Right cardiac atrium (tissue), 5 donors: ENCODE data around the gene LGALS13. TPM values are rescaled to one million over a fixed set of nuclear protein-coding genes. Genes with fewer than 3 reads are reported as not detected.

Experiments
- polyA plus RNA-seq: library from polyadenylated mRNA; stranded (reverse); fragments of 200-250 nt; gene quantifications from one replicate; pipeline ENCODE4 v1.2.3, GENCODE V29; 2013
- total RNA-seq, 4 donors: library from RNA; stranded (reverse); fragmentation: NEBNext Ultra II Directional; extraction: Animal tissue kit (Norgen Biotek cat#: 25700); gene quantifications; one replicate each; pipeline ENCODE4 v1.2.1, GENCODE V29; 2021
- donor health status: healthy with polysubstance abuse.
- donor health status: DM: no; HTN: yes; CAD: no.
- donor health status: DM: no; HTN: no; CAD: no.
- donor health status: DM: no; HTN: yes; CAD: no; lungs with severe emphysema.
- donor health status: DM: yes; HTN: yes; CAD: no.

LGALS13 gene
- total and polyA plus RNA-seq, 5 donors = not detected

Other genes starting within 250 kb of the LGALS13 start
- 10 to 100 TPM; 41.0 to 42.8 (median 41.3) TPM for gene PAF1, start 211.4 kb upstream of the LGALS13 start, total RNA-seq
- 43.5 TPM for gene PAF1, start 211.4 kb upstream of the LGALS13 start, polyA plus RNA-seq
- gene MED29, start 211.1 kb upstream of the LGALS13 start, total RNA-seq = 10 to 100 TPM; 25.1 to 31.8 (median 27.0) TPM
- gene MED29, start 211.1 kb upstream of the LGALS13 start, polyA plus RNA-seq = 38.3 TPM
- 100 to 1,000 TPM in 1 of 4 donors, 10 to 100 TPM in 3; 38.1 to 157 (median 56.4) TPM for gene ZFP36, start 195.7 kb upstream of the LGALS13 start, total RNA-seq
- gene ZFP36, start 195.7 kb upstream of the LGALS13 start, polyA plus RNA-seq = 203 TPM
- gene PLEKHG2, start 189.9 kb upstream of the LGALS13 start, total RNA-seq = 10 to 100 TPM; 13.1 to 29.5 (median 20.1) TPM
- gene PLEKHG2, start 189.9 kb upstream of the LGALS13 start, polyA plus RNA-seq = 11.3 TPM
- 1,000 to 10,000 TPM; 1,282 to 1,746 (median 1,468) TPM for gene RPS16, start 166.6 kb upstream of the LGALS13 start, total RNA-seq
- gene RPS16, start 166.6 kb upstream of the LGALS13 start, polyA plus RNA-seq = 1,560 TPM
- gene SUPT5H, start 156.9 kb upstream of the LGALS13 start, total RNA-seq = 10 to 100 TPM; 74.8 to 85.1 (median 80.1) TPM
- 68.8 TPM for gene SUPT5H, start 156.9 kb upstream of the LGALS13 start, polyA plus RNA-seq
- gene TIMM50, start 121.7 kb upstream of the LGALS13 start, total RNA-seq = 10 to 100 TPM; 54.1 to 69.9 (median 61.4) TPM
- gene TIMM50, start 121.7 kb upstream of the LGALS13 start, polyA plus RNA-seq = 73.7 TPM
- gene DLL3, start 103.6 kb upstream of the LGALS13 start, total RNA-seq = not detected
- 0.07 TPM for gene DLL3, start 103.6 kb upstream of the LGALS13 start, polyA plus RNA-seq
- not detected for gene SELENOV, start 87.4 kb upstream of the LGALS13 start, total RNA-seq
- not detected for gene SELENOV, start 87.4 kb upstream of the LGALS13 start, polyA plus RNA-seq
- 1 to 10 TPM; 2.3 to 4.3 (median 3.3) TPM for gene EID2B, start 69.7 kb upstream of the LGALS13 start, total RNA-seq
- gene EID2B, start 69.7 kb upstream of the LGALS13 start, polyA plus RNA-seq = 2.8 TPM
- 10 to 100 TPM; 12.3 to 15.0 (median 13.5) TPM for gene EID2, start 62.4 kb upstream of the LGALS13 start, total RNA-seq
- 14.3 TPM for gene EID2, start 62.4 kb upstream of the LGALS13 start, polyA plus RNA-seq
- not detected for gene LGALS16, start 53.4 kb downstream of the LGALS13 start, total RNA-seq
- gene LGALS16, start 53.4 kb downstream of the LGALS13 start, polyA plus RNA-seq = not detected
- gene LGALS14, start 102.0 kb downstream of the LGALS13 start, total RNA-seq = not detected
- gene LGALS14, start 102.0 kb downstream of the LGALS13 start, polyA plus RNA-seq = not detected
- not detected for gene CLC, start 135.5 kb downstream of the LGALS13 start, total RNA-seq
- not detected for gene CLC, start 135.5 kb downstream of the LGALS13 start, polyA plus RNA-seq
- not detected for gene LEUTX, start 176.3 kb downstream of the LGALS13 start, total RNA-seq
- not detected for gene LEUTX, start 176.3 kb downstream of the LGALS13 start, polyA plus RNA-seq
- 10 to 100 TPM in 3 of 4 donors, 1 to 10 TPM in 1; 7.7 to 17.6 (median 14.8) TPM for gene DYRK1B, start 231.6 kb downstream of the LGALS13 start, total RNA-seq
- 14.7 TPM for gene DYRK1B, start 231.6 kb downstream of the LGALS13 start, polyA plus RNA-seq
- 10 to 100 TPM; 68.6 to 83.7 (median 80.9) TPM for gene FBL, start 243.9 kb downstream of the LGALS13 start, total RNA-seq
- gene FBL, start 243.9 kb downstream of the LGALS13 start, polyA plus RNA-seq = 63.6 TPM